ENCODE results near the gene LRBA.

DNA sequence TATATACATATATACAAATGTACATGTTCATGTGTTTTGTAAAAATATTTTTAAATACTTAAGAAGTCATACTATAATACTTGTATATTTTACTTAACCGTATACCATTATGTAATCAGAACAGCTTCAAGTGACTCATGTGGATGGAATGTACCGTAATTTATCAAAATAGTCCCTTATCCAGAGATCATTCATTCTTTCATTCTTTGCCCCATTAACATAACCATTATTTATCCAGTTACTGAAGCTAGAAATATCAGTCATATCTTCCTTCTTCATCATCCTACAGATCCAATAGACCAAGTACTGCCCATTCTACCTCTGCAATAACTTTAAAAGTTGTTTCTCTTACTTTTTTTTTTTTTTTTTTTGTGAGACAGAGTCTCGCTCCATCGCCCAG is 268.9 kb downstream of the LRBA start:
- TF ChIP-seq POLR2A (IDR thresholded peaks at IDR 0.05): no peak
- TF ChIP-seq, protein P1, sequence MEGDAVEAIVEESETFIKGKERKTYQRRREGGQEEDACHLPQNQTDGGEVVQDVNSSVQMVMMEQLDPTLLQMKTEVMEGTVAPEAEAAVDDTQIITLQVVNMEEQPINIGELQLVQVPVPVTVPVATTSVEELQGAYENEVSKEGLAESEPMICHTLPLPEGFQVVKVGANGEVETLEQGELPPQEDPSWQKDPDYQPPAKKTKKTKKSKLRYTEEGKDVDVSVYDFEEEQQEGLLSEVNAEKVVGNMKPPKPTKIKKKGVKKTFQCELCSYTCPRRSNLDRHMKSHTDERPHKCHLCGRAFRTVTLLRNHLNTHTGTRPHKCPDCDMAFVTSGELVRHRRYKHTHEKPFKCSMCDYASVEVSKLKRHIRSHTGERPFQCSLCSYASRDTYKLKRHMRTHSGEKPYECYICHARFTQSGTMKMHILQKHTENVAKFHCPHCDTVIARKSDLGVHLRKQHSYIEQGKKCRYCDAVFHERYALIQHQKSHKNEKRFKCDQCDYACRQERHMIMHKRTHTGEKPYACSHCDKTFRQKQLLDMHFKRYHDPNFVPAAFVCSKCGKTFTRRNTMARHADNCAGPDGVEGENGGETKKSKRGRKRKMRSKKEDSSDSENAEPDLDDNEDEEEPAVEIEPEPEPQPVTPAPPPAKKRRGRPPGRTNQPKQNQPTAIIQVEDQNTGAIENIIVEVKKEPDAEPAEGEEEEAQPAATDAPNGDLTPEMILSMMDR (IDR thresholded peaks at IDR 0.05): no peak

Measured in testis (tissue), 2 donors.